GM18505 (cell line): ENCODE data around the gene ABHD5.

ENCODE experiments used
- ATAC-seq: cut with Tn5 transposase; IDR thresholded peaks from one replicate; pipeline ENCODE4 v1.9.1; 2021; ENCODE audit not compliant: unreplicated experiment
- POLR2A ChIP-seq: IDR thresholded peaks from 4 replicates; pipeline ENCODE4 v1.6.1; 2011; ENCODE audit warnings: borderline replicate concordance; ENCODE audit not compliant: insufficient read depth, insufficient read length; ENCODE audit errors: extremely low read depth

ABHD5 gene

DNA sequence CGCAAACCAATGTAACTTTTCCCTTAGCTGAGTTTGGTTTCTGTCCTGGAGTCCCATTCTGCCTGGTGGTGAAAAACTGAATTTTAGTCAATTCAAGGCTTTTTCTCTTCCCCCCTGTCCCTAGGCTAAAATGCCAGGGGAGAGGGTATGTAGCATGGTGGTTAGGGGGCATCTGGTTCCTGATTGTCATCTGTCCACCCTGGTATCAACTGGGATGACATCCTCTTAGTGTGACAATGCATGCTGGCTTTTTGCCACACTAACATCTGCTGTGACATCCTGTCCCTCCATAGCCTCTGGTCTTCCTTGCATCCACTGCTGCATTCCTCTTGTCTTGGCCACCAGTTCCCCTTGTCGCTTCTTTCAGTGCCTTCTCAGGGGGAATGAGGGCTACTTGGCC is 73.7 kb downstream of the ABHD5 start:
- TF ChIP-seq POLR2A = no peak
- no peak for ATAC-seq

DNA sequence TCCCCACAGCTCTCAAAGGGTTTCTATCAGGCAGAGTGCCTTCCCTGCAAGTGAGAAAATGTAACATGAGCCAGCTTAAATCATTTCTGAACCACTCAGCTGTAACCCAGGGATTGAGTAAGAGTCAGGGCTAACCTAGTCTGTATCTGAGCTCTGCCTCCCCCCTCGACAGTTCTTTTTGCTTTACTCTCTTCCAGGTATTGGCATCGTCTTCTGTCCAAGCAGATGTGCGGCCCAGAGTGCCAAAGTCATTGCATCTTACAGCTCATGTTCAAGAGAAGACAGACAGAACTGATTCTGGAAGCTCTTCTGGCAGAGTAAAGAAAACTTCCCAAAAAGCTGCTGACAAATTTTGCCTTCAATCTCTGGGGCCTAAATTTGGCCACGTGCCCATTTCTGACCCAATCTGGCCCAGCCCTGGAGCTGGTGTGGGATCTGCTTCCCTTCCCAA is 74.8 kb downstream of the ABHD5 start:
- no peak for ATAC-seq
- no peak for TF ChIP-seq POLR2A

DNA sequence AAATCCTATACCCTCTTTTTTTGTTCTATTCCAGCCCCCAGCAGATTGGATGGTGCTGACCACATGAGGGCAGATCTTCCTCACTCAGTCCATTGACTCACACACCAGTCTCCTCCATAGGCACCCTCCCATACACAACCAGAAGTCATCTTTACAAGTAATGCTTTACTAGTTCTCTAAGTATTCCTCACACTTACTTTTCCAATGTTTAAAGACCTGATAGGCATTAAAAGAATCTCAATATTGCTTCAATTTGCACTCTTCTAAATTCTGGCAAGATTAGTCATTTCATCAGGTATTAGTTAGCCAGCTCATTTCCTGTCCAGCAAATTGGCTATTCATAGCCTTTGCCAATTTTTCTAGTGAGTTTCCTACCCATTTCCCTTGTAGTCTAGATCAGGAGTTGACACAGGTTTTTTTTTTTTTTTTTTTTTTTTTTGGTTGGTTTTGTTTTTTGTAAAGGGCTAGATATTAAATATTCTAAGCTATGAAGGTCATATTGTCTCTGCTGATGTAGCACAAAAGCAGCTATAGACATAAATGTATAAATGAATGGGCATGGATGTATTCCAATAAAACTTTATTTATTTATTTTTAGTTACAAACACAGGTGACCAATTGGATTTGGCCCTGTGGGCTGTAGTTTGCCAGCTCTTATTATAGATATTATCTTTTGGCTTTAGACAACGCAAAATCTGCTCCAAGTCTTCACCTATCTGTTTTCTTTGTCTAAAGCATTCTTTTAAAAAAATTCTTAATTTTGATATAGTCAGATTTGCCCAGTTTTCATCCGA is 76.1 kb downstream of the ABHD5 start:
- no peak for TF ChIP-seq POLR2A
- no peak for ATAC-seq

DNA sequence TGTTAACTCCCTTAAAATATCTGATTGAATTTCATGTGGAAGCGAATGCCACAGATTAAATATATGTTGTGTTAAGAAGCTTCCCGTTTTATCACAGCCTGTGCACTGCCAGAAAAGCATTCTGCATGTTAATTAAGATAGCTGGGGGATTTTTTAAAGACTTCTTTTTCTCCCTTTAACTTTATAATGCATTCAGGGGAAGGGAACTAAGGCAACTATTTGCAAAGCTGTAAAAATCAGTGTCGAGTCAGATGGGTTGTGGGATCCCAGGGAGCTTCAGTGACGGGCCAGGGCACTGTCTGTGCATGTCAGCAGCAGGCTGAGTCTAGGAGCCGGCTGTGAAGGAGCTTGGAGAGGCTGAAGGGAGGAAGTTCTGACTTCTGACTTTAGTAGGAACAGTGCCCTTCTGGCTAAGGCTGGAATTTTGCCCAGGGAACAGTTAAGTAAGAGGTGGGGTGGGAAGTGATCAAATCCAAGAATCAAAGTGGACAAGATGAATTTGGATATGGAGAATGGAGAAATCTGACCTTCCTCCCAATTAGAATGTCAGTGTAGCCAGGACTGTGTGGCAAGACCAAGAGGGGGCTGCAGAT is 77.7 kb downstream of the ABHD5 start:
- ATAC-seq = no peak
- no peak for TF ChIP-seq POLR2A

DNA sequence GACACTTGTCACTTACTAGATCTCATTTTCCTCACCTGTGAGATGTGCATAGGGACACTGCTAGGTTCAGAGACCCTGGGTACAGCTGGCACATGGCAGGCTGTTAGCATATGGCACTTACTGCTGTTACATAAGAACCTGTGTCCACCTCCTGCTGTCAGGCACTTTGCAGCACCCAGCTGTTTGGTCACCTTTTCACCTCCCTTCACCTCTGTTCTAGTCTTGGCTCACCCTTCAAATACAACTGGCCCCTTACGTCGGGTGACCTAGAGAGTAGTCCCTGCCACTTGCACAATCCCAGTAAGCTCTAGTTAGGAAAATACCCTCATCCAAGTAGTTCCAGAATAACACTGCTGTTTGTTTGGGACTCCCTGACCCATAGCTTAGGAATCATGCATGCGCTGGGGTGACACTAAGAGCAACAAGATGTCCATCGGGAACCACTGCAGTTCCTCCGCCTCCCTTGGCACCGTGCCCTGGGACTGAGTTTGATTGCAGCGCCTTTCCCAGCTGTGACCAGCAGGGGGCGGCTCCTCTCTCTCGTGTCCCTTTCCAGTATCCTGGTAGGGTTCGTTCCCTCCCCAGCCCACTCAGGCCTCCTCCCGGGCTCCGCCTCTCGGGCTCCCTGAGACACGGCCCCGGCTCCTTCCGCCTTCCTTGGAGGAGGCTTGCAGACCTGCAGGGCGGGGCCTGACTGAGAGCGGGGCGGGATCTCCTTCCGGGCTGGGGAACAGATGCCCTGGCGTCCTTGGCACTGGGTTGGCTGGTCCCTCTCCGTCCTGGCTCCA is 78.6 kb downstream of the ABHD5 start:
- ATAC-seq = peak; percentile 56
- no peak for TF ChIP-seq POLR2A

DNA sequence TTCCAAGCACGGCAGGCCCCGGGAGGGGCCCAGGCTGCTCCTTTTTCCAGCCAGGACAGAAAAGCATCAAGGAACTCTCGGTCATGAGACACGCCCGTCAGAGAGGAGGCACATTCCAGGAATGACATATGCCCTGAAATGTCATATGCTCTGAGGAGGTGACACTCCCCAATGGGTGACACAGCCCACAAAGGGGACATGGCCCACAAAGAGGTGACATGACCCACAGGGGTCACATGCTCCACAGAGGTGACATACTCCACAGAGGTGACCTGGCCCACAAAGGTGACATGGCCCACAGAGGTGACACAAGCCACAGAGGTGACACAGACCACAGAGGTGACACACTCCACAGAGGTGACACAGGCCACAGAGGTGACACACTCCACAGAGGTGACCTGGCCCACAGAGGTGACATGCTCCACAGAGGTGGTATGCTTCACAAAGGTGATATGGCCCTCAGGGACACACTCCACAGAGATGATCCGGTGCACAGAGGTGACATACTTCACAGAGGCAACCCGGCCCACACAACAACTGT is 79.2 kb downstream of the ABHD5 start:
- no peak for TF ChIP-seq POLR2A
- no peak for ATAC-seq

DNA sequence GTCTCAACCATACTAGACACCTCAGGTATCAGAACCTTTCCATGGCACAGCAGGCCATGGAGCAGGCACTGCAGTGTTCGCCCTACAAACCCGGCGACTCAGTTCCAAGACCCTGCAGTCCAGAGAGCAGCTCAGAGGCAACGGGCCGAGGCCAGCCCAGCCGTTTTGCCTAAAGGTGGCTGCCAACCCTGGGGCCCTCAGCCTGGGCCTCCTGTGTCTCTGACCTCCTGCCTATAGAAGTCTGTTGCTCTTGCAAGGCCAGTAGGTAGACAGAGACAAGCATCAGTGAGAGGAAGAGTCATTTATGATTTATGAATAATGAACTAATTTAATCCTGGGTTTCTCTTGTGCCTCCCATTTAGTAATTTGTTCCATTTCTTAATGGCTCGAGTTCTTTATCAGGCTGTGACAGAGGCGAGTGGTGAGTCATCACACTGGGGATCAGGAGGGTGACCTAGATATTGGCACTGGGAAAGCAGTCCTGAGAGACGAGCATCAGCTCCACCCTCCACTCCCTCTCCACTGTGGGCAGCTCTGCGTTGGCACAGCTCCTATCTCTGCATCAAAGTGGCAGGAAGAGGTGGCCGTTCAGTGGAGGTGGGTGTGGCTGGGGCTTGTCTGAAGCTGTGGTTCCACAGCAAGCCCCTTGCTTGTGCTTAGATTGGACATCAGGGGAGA is 79.8 kb downstream of the ABHD5 start:
- no peak for ATAC-seq
- TF ChIP-seq POLR2A = no peak

DNA sequence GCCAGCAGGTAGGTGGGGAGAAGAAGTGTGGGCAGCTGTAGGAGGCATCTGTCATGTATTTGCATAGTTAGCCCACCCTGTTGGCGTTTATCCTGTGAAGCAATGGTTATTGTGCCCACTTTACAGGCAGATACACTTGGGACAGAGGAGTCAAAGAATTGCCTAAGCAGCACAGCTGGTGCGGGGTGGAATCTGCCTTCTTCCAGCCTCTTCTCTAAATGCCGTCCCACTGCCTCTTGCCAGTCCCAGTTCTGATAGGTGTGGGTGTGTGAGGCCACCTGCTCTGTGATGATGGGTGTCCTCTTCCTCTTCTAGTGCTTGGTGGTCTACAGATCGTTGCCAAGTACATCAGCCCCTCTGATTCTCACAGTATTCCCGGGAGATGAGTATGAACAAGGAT is 80.9 kb downstream of the ABHD5 start:
- no peak for ATAC-seq
- TF ChIP-seq POLR2A = no peak

DNA sequence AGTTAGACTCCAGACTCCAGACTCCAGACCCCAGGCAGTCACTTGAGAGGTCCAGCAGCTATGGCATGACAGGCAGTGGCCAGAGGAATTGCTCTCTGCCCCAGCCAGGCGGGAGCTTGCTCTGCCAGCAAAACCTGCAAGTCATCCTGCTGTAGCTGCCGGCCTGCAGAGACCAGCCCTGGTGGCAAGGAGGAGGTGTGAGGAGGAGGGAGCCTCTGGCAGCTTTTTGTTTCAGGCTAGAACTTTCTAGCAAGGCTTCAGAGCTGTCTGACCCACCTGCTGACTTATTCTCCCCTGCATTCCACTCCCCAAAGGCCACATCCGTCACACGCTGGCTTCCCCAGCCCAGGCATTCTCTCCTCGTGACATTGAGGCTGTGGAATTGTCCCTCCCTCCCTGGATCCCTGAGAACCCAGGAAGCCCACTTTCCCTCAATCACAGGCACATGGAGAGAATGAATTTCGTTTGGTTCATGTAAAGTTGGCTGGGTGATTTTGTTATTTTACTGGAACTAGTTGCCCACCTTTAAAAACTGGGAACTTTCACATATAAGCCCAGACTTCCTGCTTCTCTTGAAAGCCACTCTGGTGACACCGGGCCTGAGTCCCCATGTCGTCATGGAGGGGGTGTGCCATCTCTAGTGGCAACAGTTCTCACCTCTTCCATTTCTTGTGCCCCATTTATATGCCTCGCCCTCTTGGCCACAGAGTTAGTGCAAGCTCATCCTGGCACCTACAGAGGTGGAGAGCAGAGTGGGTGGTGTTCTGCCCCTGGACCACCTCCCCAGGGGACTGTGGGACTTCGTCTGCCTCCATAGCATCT is 82.7 kb downstream of the ABHD5 start:
- TF ChIP-seq POLR2A = no peak
- no peak for ATAC-seq

DNA sequence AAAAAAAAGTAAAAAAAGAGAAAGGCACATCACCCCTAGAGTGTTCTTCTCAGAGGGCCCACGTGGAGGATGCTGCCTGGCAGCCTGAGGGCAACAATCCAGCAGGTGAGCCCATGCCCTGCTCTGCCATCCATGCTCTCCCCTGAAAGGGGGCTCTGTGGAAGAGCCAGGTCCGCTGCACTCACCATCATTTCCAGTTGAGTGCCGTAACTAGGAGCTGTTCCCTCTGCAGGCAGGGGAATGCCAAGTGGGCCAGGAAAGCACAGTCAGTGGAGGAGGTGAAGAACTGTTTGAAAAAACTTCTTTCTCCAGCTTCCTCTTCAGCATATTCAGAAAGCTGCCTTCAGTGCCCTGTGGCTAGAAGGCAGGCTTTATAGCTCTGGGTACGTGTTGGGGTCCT is 84.1 kb downstream of the ABHD5 start:
- no peak for ATAC-seq
- TF ChIP-seq POLR2A = no peak

DNA sequence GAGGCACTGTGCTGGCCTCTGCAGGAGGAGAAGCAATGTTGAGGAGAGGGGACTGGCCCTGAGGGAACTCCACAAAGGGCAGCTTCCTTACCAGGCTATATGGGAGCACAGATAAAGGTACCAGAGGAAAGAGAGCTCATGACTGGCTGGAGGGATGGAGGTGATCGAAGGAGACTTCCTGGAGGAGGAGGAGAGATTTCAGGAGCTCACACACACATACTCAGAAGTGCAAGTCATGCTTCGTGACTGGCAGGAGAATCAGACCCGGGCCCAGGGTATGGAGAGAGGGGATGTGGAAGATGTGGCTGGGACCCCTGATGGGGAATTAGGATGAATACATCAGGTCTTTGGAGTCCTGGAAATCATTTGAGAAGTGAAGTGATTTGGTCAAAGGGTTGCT is 85.4 kb downstream of the ABHD5 start:
- no peak for TF ChIP-seq POLR2A
- no peak for ATAC-seq

DNA sequence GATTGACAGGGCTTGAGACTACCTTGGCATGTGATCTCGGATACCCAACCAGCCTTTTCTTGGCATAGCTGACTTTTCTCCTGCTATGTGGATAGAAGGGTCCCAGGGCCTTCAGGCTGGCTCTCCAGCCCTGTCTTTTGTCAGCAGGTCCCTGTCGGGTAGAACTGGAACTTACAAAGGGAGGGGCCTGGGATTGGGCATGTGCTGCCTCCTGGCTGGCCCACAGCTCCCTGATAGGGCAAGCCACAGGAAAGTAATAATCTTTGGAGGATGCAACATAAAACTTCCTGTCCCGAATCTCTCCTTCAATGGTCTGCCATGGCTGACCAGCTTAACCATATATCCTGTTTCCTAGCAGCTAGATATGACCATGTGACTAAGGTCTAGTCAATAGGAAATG is 89.1 kb downstream of the ABHD5 start:
- no peak for TF ChIP-seq POLR2A
- no peak for ATAC-seq

DNA sequence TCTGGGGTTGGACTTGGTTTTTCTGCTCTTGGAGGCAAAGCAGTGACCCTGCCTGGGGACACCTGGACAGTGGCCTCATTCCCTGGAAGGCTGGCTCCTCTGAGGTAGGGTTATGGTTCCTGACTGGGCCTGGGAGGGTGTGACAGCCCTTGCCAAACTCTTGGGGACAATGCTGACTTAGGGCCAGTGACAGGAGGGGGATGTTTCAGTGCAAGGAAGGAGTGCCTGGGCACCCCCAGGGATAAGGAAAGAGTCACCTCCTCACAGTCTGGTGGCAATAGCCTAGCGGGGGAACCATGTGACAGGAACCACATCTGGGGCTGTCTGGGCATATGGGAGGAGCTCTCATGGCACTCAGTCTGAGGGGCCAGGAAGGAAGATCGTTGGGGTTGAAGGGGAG is 91.8 kb downstream of the ABHD5 start:
- no peak for ATAC-seq
- TF ChIP-seq POLR2A = no peak
